H9 (cell line): ENCODE measurements around the gene RUNX2. TPM values are rescaled to one million over a fixed set of nuclear protein-coding genes. Genes with fewer than 3 reads are reported as not detected.

ENCODE experiments used
- DNase-seq: peaks from one replicate; pipeline ENCODE4 v3.0.0-alpha.2; 2017
- H2AFZ ChIP-seq: one replicate; pipeline ENCODE4 v1.6.1; 2013; ENCODE audit warnings: mild to moderate bottlenecking, low read length, control low read depth, moderate library complexity
- H2AK5ac ChIP-seq: 2 replicates; pipeline ENCODE4 v1.6.1; 2013; ENCODE audit warnings: low read length, control low read depth, mixed read lengths; ENCODE audit not compliant: insufficient read length
- H2BK120ac ChIP-seq: one replicate; pipeline ENCODE4 v1.6.1; 2013; ENCODE audit warnings: low read depth, mild to moderate bottlenecking, low read length, control low read depth, inconsistent platforms; ENCODE audit not compliant: poor library complexity, severe bottlenecking
- H2BK12ac ChIP-seq: 2 replicates; pipeline ENCODE4 v1.6.1; 2013; ENCODE audit warnings: low read length, control low read depth, mixed read lengths, low read depth; ENCODE audit not compliant: insufficient read length
- H2BK15ac ChIP-seq: 2 replicates; pipeline ENCODE4 v1.6.1; 2013; ENCODE audit warnings: low read depth, low read length, control low read depth
- H2BK20ac ChIP-seq: one replicate; pipeline ENCODE4 v1.6.1; 2013; ENCODE audit warnings: low read depth, mild to moderate bottlenecking, low read length, control low read depth, inconsistent platforms; ENCODE audit not compliant: poor library complexity, severe bottlenecking
- H2BK5ac ChIP-seq: 2 replicates; pipeline ENCODE4 v1.6.1; 2013; ENCODE audit warnings: low read length, control low read depth, mixed read lengths; ENCODE audit not compliant: insufficient read length
- H3K14ac ChIP-seq: 2 replicates; pipeline ENCODE4 v1.6.1; 2013; ENCODE audit warnings: low read length, control low read depth; ENCODE audit not compliant: insufficient read depth
- H3K18ac ChIP-seq: 2 replicates; pipeline ENCODE4 v1.6.1; 2013; ENCODE audit warnings: low read depth, mild to moderate bottlenecking, mixed read lengths, low read length, control low read depth; ENCODE audit not compliant: insufficient read length
- H3K23ac ChIP-seq: 2 replicates; pipeline ENCODE4 v1.6.1; 2013; ENCODE audit warnings: low read length, control low read depth, mixed read lengths, low read depth; ENCODE audit not compliant: insufficient read length
- H3K23me2 ChIP-seq: 2 replicates; pipeline ENCODE4 v1.6.1; 2013; ENCODE audit warnings: low read depth, mild to moderate bottlenecking, mixed read lengths, low read length, control low read depth; ENCODE audit not compliant: insufficient read length, poor library complexity, severe bottlenecking
- H3K27ac ChIP-seq: 2 replicates; pipeline ENCODE4 v1.5.1; 2013; ENCODE audit warnings: low read length, control low read depth, mixed read lengths, low read depth; ENCODE audit not compliant: insufficient read length
- H3K27me3 ChIP-seq: 2 replicates; pipeline ENCODE4 v1.6.1; 2013; ENCODE audit warnings: low read length, control low read depth, inconsistent platforms; ENCODE audit not compliant: insufficient read depth
- H3K4ac ChIP-seq: 2 replicates; pipeline ENCODE4 v1.6.1; 2013; ENCODE audit warnings: low read depth, mild to moderate bottlenecking, control low read depth, inconsistent platforms, low read length, moderate library complexity
- H3K4me1 ChIP-seq: 2 replicates; pipeline ENCODE4 v1.6.1; 2013; ENCODE audit warnings: low read length, control low read depth, inconsistent platforms; ENCODE audit not compliant: insufficient read depth
- H3K4me2 ChIP-seq: 2 replicates; pipeline ENCODE4 v1.6.1; 2013; ENCODE audit warnings: low read length, control low read depth, mixed read lengths; ENCODE audit not compliant: insufficient read length, insufficient read depth
- H3K56ac ChIP-seq: 2 replicates; pipeline ENCODE4 v1.6.1; 2013; ENCODE audit warnings: low read depth, mild to moderate bottlenecking, mixed read lengths, low read length, control low read depth; ENCODE audit not compliant: insufficient read length
- H3K79me1 ChIP-seq: 2 replicates; pipeline ENCODE4 v1.6.1; 2013; ENCODE audit warnings: low read depth, mild to moderate bottlenecking, moderate library complexity, low read length, control low read depth, inconsistent platforms; ENCODE audit not compliant: insufficient read depth, poor library complexity, severe bottlenecking
- H3K79me2 ChIP-seq: 2 replicates; pipeline ENCODE4 v1.6.1; 2013; ENCODE audit warnings: low read length, control low read depth, inconsistent platforms; ENCODE audit not compliant: insufficient read depth
- H3K9ac ChIP-seq: 2 replicates; pipeline ENCODE4 v1.6.1; 2013; ENCODE audit warnings: low read length, control low read depth, mixed read lengths; ENCODE audit not compliant: insufficient read length; ENCODE audit errors: extremely low read depth
- H3K9me3 ChIP-seq: one replicate; pipeline ENCODE4 v1.6.1; 2013; ENCODE audit warnings: low read depth, low read length, inconsistent platforms; ENCODE audit not compliant: control insufficient read depth
- H3T11ph ChIP-seq: one replicate; pipeline ENCODE4 v1.6.1; 2013; ENCODE audit warnings: mild to moderate bottlenecking, low read length, control low read depth, inconsistent platforms
- H4K20me1 ChIP-seq: one replicate; pipeline ENCODE4 v1.6.1; 2013; ENCODE audit not compliant: control insufficient read depth, insufficient read length, insufficient read depth
- H4K5ac ChIP-seq: 2 replicates; pipeline ENCODE4 v1.6.1; 2013; ENCODE audit warnings: low read depth, mild to moderate bottlenecking, mixed read lengths, low read length, control low read depth; ENCODE audit not compliant: insufficient read length
- H4K8ac ChIP-seq: replicated peaks from 2 replicates; pipeline ENCODE4 v1.6.1; 2013; ENCODE audit warnings: low read length, control low read depth, mixed read lengths, low read depth; ENCODE audit not compliant: insufficient read length
- H4K91ac ChIP-seq: 2 replicates; pipeline ENCODE4 v1.6.1; 2013; ENCODE audit warnings: low read depth, mild to moderate bottlenecking, moderate library complexity, mixed read lengths, low read length, control low read depth; ENCODE audit not compliant: insufficient read length
- H3K27ac Mint-ChIP-seq, 3 experiments: 2 replicates in 2 of 3; 3 replicates in 1 of 3; pipeline ENCODE4 v1.8.0; 2020 to 2021; ENCODE audit warnings: mixed read lengths in 3 of 3, mild to moderate bottlenecking in 1 of 3, moderate library complexity in 1 of 3
- H3K27me3 Mint-ChIP-seq: 2 replicates; pipeline ENCODE4 v1.8.0; 2021; ENCODE audit warnings: low read depth, mild to moderate bottlenecking, moderate library complexity, mixed read lengths
- H3K36me3 Mint-ChIP-seq, 3 experiments: 2 replicates in 2 of 3; 3 replicates in 1 of 3; pipeline ENCODE4 v1.8.0; 2020 to 2021; ENCODE audit warnings: low read depth in 3 of 3, mixed read lengths in 3 of 3; ENCODE audit not compliant: insufficient read depth in 1 of 3
- H3K4me1 Mint-ChIP-seq, 2 experiments: 2 replicates each; pipeline ENCODE4 v1.8.0; 2020; ENCODE audit warnings: mixed read lengths in 2 of 2
- H3K4me3 Mint-ChIP-seq, 2 experiments: 2 replicates in 1 of 2; 3 replicates in 1 of 2; pipeline ENCODE4 v1.8.0; 2020 to 2021; ENCODE audit warnings: mild to moderate bottlenecking in 2 of 2, mixed read lengths in 2 of 2, moderate library complexity in 1 of 2
- H3K9me3 Mint-ChIP-seq, 2 experiments: 2 replicates in 1 of 2; 3 replicates in 1 of 2; pipeline ENCODE4 v1.8.0; 2020; ENCODE audit warnings: mild to moderate bottlenecking in 2 of 2, mixed read lengths in 2 of 2, moderate library complexity in 1 of 2
- WGBS: extraction: QIAGEN DNeasy Blood & Tissue Kit; methylation state at CpG from one replicate; pipeline ENCODE4 v1.1.7; 2013; ENCODE audit warnings: missing lambda C conversion rate, low lambda C conversion rate, mixed read lengths; ENCODE audit not compliant: insufficient read length; ENCODE audit errors: extremely low coverage; 5-methylcytosine and 5-hydroxymethylcytosine counted together
- total RNA-seq: library from RNA; stranded (reverse); gene quantifications from 2 replicates; pipeline ENCODE4 v1.2.1, GENCODE V29; 2021
- TF ChIP-seq, protein P1 (sequence below): fragments of 200-600 bp; sonication (generic); conservative IDR thresholded peaks from 3 replicates; pipeline ENCODE4 v1.8.0; 2021; ENCODE audit warnings: antibody characterized with exemption, mild to moderate bottlenecking

Gene RUNX2
- total RNA-seq, 1 experiment from 2014 or later, result 0.15 TPM

GRCh38 chr6:45563844-45564243 is 235.7 kb downstream of the RUNX2 start:
- H3K27me3 ChIP-seq, result no peaks in the 10 kb centered on the region
- no peak overlapping the region for H2AK5ac ChIP-seq
- no peak overlapping the region for H3K56ac ChIP-seq
- no peak overlapping the region for H3K9ac ChIP-seq
- no peak overlapping the region for H4K8ac ChIP-seq
- no peak overlapping the region for H2BK12ac ChIP-seq
- no peaks in the 10 kb centered on the region for H3K79me2 ChIP-seq
- no peak overlapping the region for H3K23ac ChIP-seq
- no peaks in the 10 kb centered on the region for H4K20me1 ChIP-seq
- H3K27ac ChIP-seq, result no peak overlapping the region
- WGBS, result no CpG with 5 or more reads among the region's 2 CpGs
- H4K91ac ChIP-seq, result no peak overlapping the region
- Mint-ChIP-seq H3K4me1 (peaks cover 7% of the 10 kb centered on the region in 2 experiments; a peak in 3 of 4 replicates), H3K27ac (no peak overlapping the region), H3K36me3 (no peaks in the 10 kb centered on the region), H3K9me3 (no peaks in the 10 kb centered on the region), H3K4me3 (no peak overlapping the region), H3K27me3 (peaks cover 35% of the 10 kb centered on the region)
- H3K4me2 ChIP-seq, result no peak overlapping the region
- H2BK15ac ChIP-seq, result no peak overlapping the region
- no peaks in the 10 kb centered on the region for H3K4me1 ChIP-seq
- no peak for DNase-seq
- H3K18ac ChIP-seq, result no peak overlapping the region
- H3K9me3 ChIP-seq, result no peaks in the 10 kb centered on the region
- H3T11ph ChIP-seq, result no peak overlapping the region
- H3K79me1 ChIP-seq, result no peaks in the 10 kb centered on the region
- H2BK5ac ChIP-seq, result no peak overlapping the region
- no peak overlapping the region for H2BK20ac ChIP-seq
- no peaks in the 10 kb centered on the region for H3K23me2 ChIP-seq
- no peak overlapping the region for H2BK120ac ChIP-seq
- H2AFZ ChIP-seq, result no peak overlapping the region
- TF ChIP-seq, protein P1, sequence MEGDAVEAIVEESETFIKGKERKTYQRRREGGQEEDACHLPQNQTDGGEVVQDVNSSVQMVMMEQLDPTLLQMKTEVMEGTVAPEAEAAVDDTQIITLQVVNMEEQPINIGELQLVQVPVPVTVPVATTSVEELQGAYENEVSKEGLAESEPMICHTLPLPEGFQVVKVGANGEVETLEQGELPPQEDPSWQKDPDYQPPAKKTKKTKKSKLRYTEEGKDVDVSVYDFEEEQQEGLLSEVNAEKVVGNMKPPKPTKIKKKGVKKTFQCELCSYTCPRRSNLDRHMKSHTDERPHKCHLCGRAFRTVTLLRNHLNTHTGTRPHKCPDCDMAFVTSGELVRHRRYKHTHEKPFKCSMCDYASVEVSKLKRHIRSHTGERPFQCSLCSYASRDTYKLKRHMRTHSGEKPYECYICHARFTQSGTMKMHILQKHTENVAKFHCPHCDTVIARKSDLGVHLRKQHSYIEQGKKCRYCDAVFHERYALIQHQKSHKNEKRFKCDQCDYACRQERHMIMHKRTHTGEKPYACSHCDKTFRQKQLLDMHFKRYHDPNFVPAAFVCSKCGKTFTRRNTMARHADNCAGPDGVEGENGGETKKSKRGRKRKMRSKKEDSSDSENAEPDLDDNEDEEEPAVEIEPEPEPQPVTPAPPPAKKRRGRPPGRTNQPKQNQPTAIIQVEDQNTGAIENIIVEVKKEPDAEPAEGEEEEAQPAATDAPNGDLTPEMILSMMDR, result no peak
- H3K4ac ChIP-seq, result no peak overlapping the region
- no peak overlapping the region for H3K14ac ChIP-seq
- no peak overlapping the region for H4K5ac ChIP-seq
